Measurements from ENCODE around the gene ADAM10.
A peak's percentile ranks its signal among the peaks of the same experiment; 100 is the strongest.

GRCh38 chr15:58565619-58566018 lies 183.9 kb downstream of the ADAM10 start:
- TF ChIP-seq CTCF (IDR thresholded peaks at IDR 0.05) (peak in 1 of 6 experiments; percentile 15), POLR2A (IDR thresholded peaks at IDR 0.05) (no peak)

Data from Peyer's patch (tissue), 4 donors.